Measurements from ENCODE around the gene SLC47A2.
"Not testable (repeated sequence)": the region's sequence is repeated elsewhere in the genome, so short reads cannot be mapped to it uniquely, and the experiment has no call there.

The SLC47A2 gene

GRCh38 chr17:19705201-19705600, 11.2 kb downstream of the SLC47A2 start:
- in situ Hi-C loops (cut with MboI; ENCODE audit: low sequenced_read_pairs, unreplicated experiment) = no loop called here
- TF ChIP-seq, protein P1, sequence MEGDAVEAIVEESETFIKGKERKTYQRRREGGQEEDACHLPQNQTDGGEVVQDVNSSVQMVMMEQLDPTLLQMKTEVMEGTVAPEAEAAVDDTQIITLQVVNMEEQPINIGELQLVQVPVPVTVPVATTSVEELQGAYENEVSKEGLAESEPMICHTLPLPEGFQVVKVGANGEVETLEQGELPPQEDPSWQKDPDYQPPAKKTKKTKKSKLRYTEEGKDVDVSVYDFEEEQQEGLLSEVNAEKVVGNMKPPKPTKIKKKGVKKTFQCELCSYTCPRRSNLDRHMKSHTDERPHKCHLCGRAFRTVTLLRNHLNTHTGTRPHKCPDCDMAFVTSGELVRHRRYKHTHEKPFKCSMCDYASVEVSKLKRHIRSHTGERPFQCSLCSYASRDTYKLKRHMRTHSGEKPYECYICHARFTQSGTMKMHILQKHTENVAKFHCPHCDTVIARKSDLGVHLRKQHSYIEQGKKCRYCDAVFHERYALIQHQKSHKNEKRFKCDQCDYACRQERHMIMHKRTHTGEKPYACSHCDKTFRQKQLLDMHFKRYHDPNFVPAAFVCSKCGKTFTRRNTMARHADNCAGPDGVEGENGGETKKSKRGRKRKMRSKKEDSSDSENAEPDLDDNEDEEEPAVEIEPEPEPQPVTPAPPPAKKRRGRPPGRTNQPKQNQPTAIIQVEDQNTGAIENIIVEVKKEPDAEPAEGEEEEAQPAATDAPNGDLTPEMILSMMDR (IDR thresholded peaks at IDR 0.05; ENCODE audit: borderline replicate concordance, control extremely low read depth, extremely low read depth, insufficient read depth, missing control alignments) = no peak
- DNase-seq (ENCODE audit: low spot score) = no peak

- in situ Hi-C loops (cut with MboI; ENCODE audit: low sequenced_read_pairs, unreplicated experiment) = no loop called here
- TF ChIP-seq, protein P1 (IDR thresholded peaks at IDR 0.05; ENCODE audit: borderline replicate concordance, control extremely low read depth, extremely low read depth, insufficient read depth, missing control alignments) = no peak
- no peak for DNase-seq (ENCODE audit: low spot score)
Observed at GRCh38 chr17:19703828-19704613, 12.4 kb downstream of the SLC47A2 start.

DNA sequence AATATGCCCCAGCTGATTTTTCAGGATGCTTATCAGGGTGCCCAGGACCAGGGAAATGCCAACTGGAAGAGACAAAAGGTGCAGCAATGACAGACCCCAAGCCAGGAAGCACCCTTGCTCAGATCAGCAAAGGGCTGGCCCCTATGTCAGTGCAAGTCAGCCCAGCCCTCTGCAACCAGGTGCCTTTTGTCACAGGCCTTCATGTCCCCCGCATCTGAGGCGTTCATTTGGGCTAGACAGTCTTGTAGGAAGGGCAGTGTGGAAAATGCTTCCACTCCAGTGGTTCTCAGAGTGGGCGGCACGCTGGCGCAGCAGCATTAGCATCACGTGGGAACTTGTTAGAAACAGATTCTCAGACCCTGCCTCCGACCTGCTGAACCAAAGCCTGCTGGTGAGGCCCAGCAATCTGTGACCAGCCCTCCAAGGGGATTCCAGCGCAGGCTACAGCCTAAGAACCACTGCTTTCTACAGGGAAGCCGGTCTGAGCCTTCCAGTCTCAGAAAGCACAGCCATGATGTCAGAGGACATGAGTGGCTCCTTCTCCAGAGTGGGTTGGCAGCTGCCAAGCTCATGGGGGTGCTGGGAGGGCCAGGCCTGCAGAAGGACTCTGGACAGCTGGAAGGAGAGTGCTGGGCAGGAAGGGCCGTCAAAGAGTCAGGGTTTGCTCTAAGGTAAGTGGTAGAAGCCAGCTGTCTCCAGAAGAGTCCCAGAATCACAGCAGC, 13.1 kb downstream of the SLC47A2 start:
- no peak for DNase-seq (ENCODE audit: low spot score)
- TF ChIP-seq, protein P1 (IDR thresholded peaks at IDR 0.05; ENCODE audit: borderline replicate concordance, control extremely low read depth, extremely low read depth, insufficient read depth, missing control alignments) = no peak
- in situ Hi-C loops (cut with MboI; ENCODE audit: low sequenced_read_pairs, unreplicated experiment) = no loop called here

GRCh38 chr17:19702217-19702641, 14.2 kb downstream of the SLC47A2 start:
- TF ChIP-seq, protein P1 (IDR thresholded peaks at IDR 0.05; ENCODE audit: borderline replicate concordance, control extremely low read depth, extremely low read depth, insufficient read depth, missing control alignments) = no peak
- in situ Hi-C loops (cut with MboI; ENCODE audit: low sequenced_read_pairs, unreplicated experiment) = no loop called here
- no peak for DNase-seq (ENCODE audit: low spot score)

- TF ChIP-seq, protein P1 (IDR thresholded peaks at IDR 0.05; ENCODE audit: borderline replicate concordance, control extremely low read depth, extremely low read depth, insufficient read depth, missing control alignments) = no peak
- no peak for DNase-seq (ENCODE audit: low spot score)
- in situ Hi-C loops (cut with MboI; ENCODE audit: low sequenced_read_pairs, unreplicated experiment) = no loop called here
Observed at GRCh38 chr17:19686400-19687090, 29.8 kb downstream of the SLC47A2 start.

DNA sequence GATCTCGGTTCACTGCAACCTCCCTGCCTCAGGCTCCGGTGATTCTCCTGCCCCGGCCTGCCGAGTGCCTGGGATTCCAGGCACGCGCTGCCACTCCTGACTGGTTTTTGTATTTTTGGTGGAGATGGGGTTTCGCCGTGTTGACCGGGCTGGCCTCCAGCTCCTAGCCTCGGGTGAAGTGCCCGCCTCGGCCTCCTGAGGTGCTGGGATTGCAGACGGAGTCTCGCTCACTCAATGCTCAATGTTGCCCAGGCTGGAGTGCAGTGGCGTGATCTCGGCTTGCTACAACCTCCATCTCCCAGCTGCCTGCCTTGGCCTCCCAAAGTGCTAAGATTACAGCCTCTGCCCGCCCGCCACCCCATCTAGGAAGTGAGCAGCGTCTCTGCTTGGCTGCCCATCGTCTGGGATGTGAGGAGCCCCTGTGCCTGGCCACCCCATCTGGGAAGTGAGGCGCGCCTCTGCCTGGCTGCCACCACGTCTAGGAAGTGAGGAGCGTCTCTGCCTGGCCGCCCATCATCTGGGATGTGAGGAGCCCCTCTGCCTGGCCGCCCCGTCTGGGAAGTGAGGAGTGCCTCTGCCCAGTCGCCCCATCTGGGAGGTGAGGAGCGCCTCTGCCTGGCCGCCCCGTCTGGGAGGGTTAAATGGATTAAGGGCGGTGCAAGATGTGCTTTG, 31.3 kb downstream of the SLC47A2 start:
- in situ Hi-C loops (cut with MboI; ENCODE audit: low sequenced_read_pairs, unreplicated experiment); DNase-seq (ENCODE audit: low spot score): not testable (repeated sequence)

Measured in GM13976 (cell line).